ENCODE measurements around the gene ATL1.

The ATL1 gene

DNA sequence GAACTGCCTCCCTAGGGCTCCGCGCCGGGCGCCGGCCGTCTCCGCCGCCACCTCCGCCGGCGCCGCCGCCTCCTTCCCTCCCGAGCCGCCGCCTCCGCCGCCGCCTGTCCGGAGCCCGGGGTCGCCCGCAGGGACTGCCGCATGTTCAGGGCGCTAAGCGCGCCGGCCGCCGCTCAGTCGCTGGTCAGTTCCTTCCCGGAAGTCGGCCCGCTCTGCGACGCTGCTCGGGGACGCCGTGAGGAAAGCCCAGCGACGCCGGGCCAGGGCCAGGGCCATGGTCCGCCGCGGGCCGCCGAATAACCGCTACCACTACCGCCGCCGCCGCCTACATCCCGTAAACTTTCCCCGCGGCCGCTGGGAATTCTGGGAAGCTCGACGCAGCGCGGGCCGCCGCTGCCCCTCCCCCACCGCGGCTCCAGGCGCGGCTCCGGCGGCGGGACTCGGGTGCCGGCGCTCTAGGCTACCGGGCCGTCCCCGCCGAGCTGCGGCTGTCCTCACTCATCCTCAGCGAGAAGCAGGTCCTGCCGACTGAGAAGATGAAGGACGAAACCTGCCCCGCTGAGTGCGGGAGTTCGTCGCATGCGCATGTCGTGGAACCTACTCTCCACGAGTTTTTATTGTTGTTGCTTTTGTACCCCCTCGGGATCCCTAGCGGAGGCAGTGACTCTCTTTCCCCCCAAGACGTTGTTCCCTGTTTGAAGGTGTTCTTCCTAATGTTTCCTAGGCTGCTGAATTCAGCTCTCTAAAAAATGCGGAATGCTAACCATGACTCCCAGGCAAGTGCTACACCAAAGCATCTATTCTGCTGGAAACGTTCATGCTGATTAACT, 108.3 kb downstream of the ATL1 start, which contains the start of gene SAV1:
SAV1 (minus strand) TSS at position 311 of the 830 bp plus-strand sequence. CDS start 339 bp downstream, outside the sequence.
- peak; percentile 68 for TF ChIP-seq POLR2A (IDR thresholded peaks at IDR 0.05; ENCODE audit: low read depth, low read length)
- FAIRE-seq, result peak; percentile 57
- DNase-seq (ENCODE audit: insufficient read length, low spot score), result no peak

GRCh38 chr14:50668826-50669143, 108.8 kb downstream of the ATL1 start:
- DNase-seq (ENCODE audit: insufficient read length, low spot score), result no peak
- FAIRE-seq, result no peak
- no peak for TF ChIP-seq POLR2A (IDR thresholded peaks at IDR 0.05; ENCODE audit: low read depth, low read length)

DNA sequence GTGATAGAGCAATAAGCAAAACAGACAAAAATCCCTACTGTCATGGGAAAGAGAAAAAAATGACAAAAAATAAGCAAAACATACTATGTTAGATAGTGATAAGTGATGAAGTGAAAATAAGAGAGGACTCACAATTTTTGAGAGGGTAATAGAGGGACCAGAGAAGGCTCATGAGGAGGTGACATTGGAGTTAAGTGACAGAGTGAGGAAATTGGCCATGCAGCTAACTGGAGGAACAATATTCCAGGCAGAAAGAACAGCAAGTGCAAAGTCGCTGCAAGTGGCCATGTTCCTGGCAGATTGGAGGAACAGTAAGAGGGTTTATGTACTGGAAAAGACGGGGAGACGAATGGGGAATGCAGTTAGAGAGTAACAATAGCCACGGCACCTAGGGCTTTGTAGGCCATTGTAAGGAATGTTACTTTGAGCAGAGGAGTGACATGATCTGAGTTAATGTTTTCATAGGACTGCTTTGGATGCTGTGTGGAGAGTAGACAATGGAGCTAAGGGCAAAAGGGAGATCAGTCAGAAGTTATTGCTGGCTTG, 109.6 kb downstream of the ATL1 start:
- DNase-seq (ENCODE audit: insufficient read length, low spot score) (no peak), FAIRE-seq (no peak)
- TF ChIP-seq POLR2A (IDR thresholded peaks at IDR 0.05; ENCODE audit: low read depth, low read length), result no peak

GRCh38 chr14:50670196-50670865, 110.4 kb downstream of the ATL1 start:
- DNase-seq (ENCODE audit: insufficient read length, low spot score), result no peak
- FAIRE-seq, result no peak
- no peak for TF ChIP-seq POLR2A (IDR thresholded peaks at IDR 0.05; ENCODE audit: low read depth, low read length)

GRCh38 chr14:50670866-50671256, 110.9 kb downstream of the ATL1 start:
- FAIRE-seq (no peak), DNase-seq (ENCODE audit: insufficient read length, low spot score) (no peak)
- TF ChIP-seq POLR2A (IDR thresholded peaks at IDR 0.05; ENCODE audit: low read depth, low read length), result no peak

DNA sequence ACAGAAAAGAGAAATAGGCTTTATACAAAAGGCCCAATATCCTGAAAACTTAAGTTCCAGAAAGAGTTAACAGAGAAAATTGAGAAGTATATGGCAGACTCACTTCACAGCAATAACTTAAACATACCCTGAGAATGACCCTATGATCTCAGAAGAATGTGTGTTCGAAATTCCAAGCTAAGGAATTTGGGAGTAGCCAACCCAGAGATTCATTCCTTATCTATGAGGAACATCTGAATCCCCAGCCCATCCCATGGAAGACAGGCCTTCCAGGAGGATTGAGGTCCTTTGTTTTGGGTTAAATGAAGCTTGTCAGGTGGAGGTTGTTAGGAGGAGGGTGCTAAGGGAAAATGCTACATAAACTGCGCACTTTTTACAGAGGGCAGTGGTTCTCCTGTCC, 115.7 kb downstream of the ATL1 start:
- peak; percentile 20 for FAIRE-seq
- DNase-seq (ENCODE audit: insufficient read length, low spot score), result no peak
- no peak for TF ChIP-seq POLR2A (IDR thresholded peaks at IDR 0.05; ENCODE audit: low read depth, low read length)

DNA sequence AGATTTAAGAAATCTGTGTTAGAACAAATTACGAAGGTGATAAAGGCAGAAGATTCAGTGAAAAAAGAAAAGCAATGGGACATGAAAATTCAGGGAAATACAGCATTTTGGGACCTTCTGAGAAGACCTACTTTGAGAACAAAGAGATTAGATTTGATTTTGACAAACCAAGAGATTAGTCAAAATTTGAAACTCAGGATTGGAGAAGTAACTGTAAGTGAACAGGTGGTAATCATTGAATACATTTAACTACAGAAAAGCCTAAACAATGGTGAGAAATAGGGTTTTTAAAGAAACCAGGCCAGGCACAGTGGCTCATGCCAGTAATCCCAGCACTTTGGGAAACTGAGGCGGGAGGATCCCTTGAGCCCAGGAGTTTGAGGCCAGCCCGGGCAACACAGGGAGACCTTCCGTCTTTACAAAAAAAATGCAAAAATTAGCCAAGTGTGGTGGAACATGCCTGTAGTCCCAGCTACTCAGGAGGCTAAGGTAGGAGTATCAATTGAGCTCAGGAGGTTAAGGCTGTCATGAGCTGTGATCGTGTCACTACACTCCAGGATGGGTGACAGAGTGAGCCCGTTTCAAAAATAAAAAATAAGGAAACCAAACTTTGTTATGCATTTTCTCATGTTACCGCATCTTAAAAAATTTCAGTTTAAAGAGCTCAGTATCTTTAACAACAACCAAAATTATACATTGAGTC, 117.0 kb downstream of the ATL1 start:
- no peak for FAIRE-seq
- no peak for DNase-seq (ENCODE audit: insufficient read length, low spot score)
- TF ChIP-seq POLR2A (IDR thresholded peaks at IDR 0.05; ENCODE audit: low read depth, low read length), result no peak

DNA sequence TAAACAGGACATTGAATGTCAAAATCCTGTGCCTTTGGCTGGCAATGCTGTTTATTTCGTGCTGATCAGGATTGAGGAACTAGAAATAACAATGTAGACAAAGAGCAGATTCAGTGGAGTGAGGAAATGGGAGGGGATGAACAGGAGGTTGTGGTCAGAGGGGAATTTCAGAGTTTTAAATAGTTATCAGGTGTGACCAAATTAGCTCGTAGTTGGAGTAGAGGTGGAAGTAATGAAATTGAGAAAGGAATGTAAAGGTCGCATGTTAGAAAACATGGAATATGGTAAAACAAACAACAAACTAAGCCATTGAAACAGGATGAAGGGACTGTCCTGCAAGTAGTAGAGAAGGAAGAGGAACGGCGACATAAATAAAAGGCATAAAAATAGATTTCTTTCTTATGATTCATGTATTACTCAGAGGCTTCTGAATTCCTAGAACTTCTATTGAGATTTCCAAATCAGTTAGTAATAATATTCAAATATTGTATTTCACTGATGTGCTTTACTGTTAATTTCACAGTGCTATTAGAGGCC, 117.7 kb downstream of the ATL1 start:
- no peak for TF ChIP-seq POLR2A (IDR thresholded peaks at IDR 0.05; ENCODE audit: low read depth, low read length)
- FAIRE-seq (peak; percentile 72), DNase-seq (ENCODE audit: insufficient read length, low spot score) (no peak)

- FAIRE-seq (no peak), DNase-seq (ENCODE audit: insufficient read length, low spot score) (no peak)
- TF ChIP-seq POLR2A (IDR thresholded peaks at IDR 0.05; ENCODE audit: low read depth, low read length), result no peak
Measured at GRCh38 chr14:50678163-50678562, 118.2 kb downstream of the ATL1 start.

DNA sequence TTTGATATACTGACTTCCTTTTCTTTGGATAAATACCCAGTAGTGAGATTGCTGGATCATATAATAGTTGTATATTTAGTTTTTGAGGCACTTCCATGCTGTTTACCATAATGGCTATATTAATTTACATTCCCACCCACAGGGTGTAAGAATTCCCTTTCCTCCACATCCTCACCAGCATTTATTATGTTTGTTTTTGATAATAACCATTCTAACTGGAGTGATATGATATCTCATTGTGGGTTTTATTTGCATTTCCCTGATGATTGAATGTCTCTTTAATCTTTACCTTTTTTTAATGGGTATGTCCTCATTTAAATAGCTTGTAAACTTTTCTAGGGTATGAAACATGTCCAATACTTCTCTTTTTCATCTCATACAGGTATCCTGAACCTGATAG, 119.7 kb downstream of the ATL1 start:
- no peak for FAIRE-seq
- no peak for DNase-seq (ENCODE audit: insufficient read length, low spot score)
- no peak for TF ChIP-seq POLR2A (IDR thresholded peaks at IDR 0.05; ENCODE audit: low read depth, low read length)
